Endodermal cell (in vitro differentiated cells): ENCODE measurements around the gene CNNM1. TPM values are rescaled to one million over a fixed set of nuclear protein-coding genes. Genes with fewer than 3 reads are reported as not detected.

Experiments used
- DNase-seq: peaks from one replicate; pipeline ENCODE4 v3.0.0-alpha.2; 2017
- H3K27ac ChIP-seq: 2 replicates; pipeline ENCODE4 v1.5.1; 2013; ENCODE audit warnings: mild to moderate bottlenecking, low read depth, low read length, moderate library complexity
- H3K27me3 ChIP-seq: 2 replicates; pipeline ENCODE4 v1.6.1; 2013; ENCODE audit warnings: mild to moderate bottlenecking, low read length, moderate library complexity; ENCODE audit not compliant: insufficient read depth, control insufficient read depth, poor library complexity, severe bottlenecking
- H3K36me3 ChIP-seq: 2 replicates; pipeline ENCODE4 v1.7.0; 2013; ENCODE audit warnings: mild to moderate bottlenecking, low read length, moderate library complexity; ENCODE audit not compliant: control insufficient read depth, insufficient read depth
- H3K4me1 ChIP-seq: one replicate; pipeline ENCODE4 v1.7.0; 2013; ENCODE audit warnings: low read length; ENCODE audit not compliant: control insufficient read depth, insufficient read depth
- H3K4me3 ChIP-seq: 2 replicates; pipeline ENCODE4 v1.5.1; 2013; ENCODE audit warnings: mild to moderate bottlenecking, low read length, moderate library complexity
- H3K9ac ChIP-seq: 2 replicates; pipeline ENCODE4 v1.6.1; 2013; ENCODE audit warnings: mild to moderate bottlenecking, low read length, moderate library complexity; ENCODE audit not compliant: poor library complexity, severe bottlenecking; ENCODE audit errors: extremely low read depth
- H3K9me3 ChIP-seq: 2 replicates; pipeline ENCODE4 v1.6.1; 2013; ENCODE audit warnings: mild to moderate bottlenecking, low read length, moderate library complexity; ENCODE audit not compliant: control insufficient read depth
- H3K27ac Mint-ChIP-seq: 2 replicates; pipeline ENCODE4 v1.8.0; 2020; ENCODE audit warnings: mixed read lengths
- H3K27me3 Mint-ChIP-seq: 2 replicates; pipeline ENCODE4 v1.8.0; 2021; ENCODE audit warnings: mild to moderate bottlenecking, mixed read lengths; ENCODE audit not compliant: insufficient read depth
- H3K36me3 Mint-ChIP-seq: 2 replicates; pipeline ENCODE4 v1.8.0; 2020; ENCODE audit warnings: low read depth, mixed read lengths
- H3K4me1 Mint-ChIP-seq: 2 replicates; pipeline ENCODE4 v1.8.0; 2020; ENCODE audit warnings: mixed read lengths
- H3K4me3 Mint-ChIP-seq: 2 replicates; pipeline ENCODE4 v1.8.0; 2020; ENCODE audit warnings: mild to moderate bottlenecking, moderate library complexity, mixed read lengths
- H3K9me3 Mint-ChIP-seq: 2 replicates; pipeline ENCODE4 v1.8.0; 2020; ENCODE audit warnings: mild to moderate bottlenecking, mixed read lengths
- CTCF ChIP-seq: fragments of 200-600 bp; sonication (generic); conservative IDR thresholded peaks from 2 replicates; pipeline ENCODE4 v1.5.0; 2021; ENCODE audit warnings: antibody characterized with exemption, mild to moderate bottlenecking
- WGBS, 2 experiments: methylation state at CpG; one replicate each; pipeline versions ENCODE4 v1.1.5 to v1.1.7; 2013; ENCODE audit warnings: missing lambda C conversion rate in 2 of 2, mixed read lengths in 1 of 2; ENCODE audit not compliant: insufficient coverage in 1 of 2, insufficient read length in 1 of 2; 5-methylcytosine and 5-hydroxymethylcytosine counted together
- total RNA-seq, 2 donors: library from RNA; stranded (reverse); fragmentation: NEBNext Ultra II Directional in 1 of 2; extraction: Animal tissue kit (Norgen Biotek cat#: 25700) in 1 of 2; gene quantifications; 2 replicates in 1 of 2; 3 replicates in 1 of 2; pipeline ENCODE4 v1.2.1, GENCODE V29; 2021

Gene CNNM1
- total RNA-seq, 2 donors from 2014 or later = 2.8 to 3.8 TPM

GRCh38 chr10:99339563-99340047, 10.4 kb downstream of the CNNM1 start:
- Mint-ChIP-seq H3K9me3 (peaks cover 9% of the 10 kb centered on the region), H3K4me1 (peaks cover 20% of the 10 kb centered on the region), H3K27me3 (peaks cover 4% of the 10 kb centered on the region), H3K36me3 (peaks cover 12% of the 10 kb centered on the region), H3K4me3 (no peak overlapping the region), H3K27ac (no peak overlapping the region)
- peaks cover 6% of the 10 kb centered on the region for H3K4me1 ChIP-seq
- H3K9me3 ChIP-seq = peaks cover 12% of the 10 kb centered on the region
- H3K4me3 ChIP-seq = peak overlapping the region; percentile 33
- no peak overlapping the region for H3K9ac ChIP-seq
- H3K36me3 ChIP-seq = peaks cover 27% of the 10 kb centered on the region
- DNase-seq = no peak
- H3K27ac ChIP-seq = no peak overlapping the region
- TF ChIP-seq CTCF = no peak
- WGBS, 2 experiments = 95 to 100% methylated on average over 1 to 2 of the region's 3 CpGs
- H3K27me3 ChIP-seq = no peaks in the 10 kb centered on the region

- Histone ChIP-seq H3K4me3 (no peak overlapping the region), H3K36me3 (peaks cover 26% of the 10 kb centered on the region), H3K9me3 (peaks cover 12% of the 10 kb centered on the region), H3K4me1 (peaks cover 9% of the 10 kb centered on the region), H3K27me3 (no peaks in the 10 kb centered on the region), H3K9ac (no peak overlapping the region), H3K27ac (no peak overlapping the region)
- no peak for DNase-seq
- Mint-ChIP-seq H3K9me3 (peaks cover 9% of the 10 kb centered on the region), H3K36me3 (peaks cover 9% of the 10 kb centered on the region), H3K27ac (no peak overlapping the region), H3K4me1 (peaks cover 29% of the 10 kb centered on the region), H3K4me3 (no peak overlapping the region), H3K27me3 (no peaks in the 10 kb centered on the region)
- WGBS, 2 experiments = 100% methylated on average over 1 to 3 of the region's 3 CpGs
- TF ChIP-seq CTCF = no peak
Observed at GRCh38 chr10:99340650-99341049, 11.5 kb downstream of the CNNM1 start.

GRCh38 chr10:99341248-99341647, 12.1 kb downstream of the CNNM1 start:
- no peak for TF ChIP-seq CTCF
- no peaks in the 10 kb centered on the region for H3K27me3 Mint-ChIP-seq
- DNase-seq = no peak

More at GRCh38 chr10:99341248-99341647, 12.1 kb downstream of the CNNM1 start:
- 81 to 88% methylated on average over 3 of the region's 3 CpGs for WGBS, 2 experiments
- H3K4me1 Mint-ChIP-seq = peaks cover 29% of the 10 kb centered on the region
- Histone ChIP-seq H3K36me3 (peaks cover 21% of the 10 kb centered on the region), H3K27me3 (no peaks in the 10 kb centered on the region), H3K4me3 (no peak overlapping the region), H3K4me1 (peaks cover 9% of the 10 kb centered on the region), H3K9ac (no peak overlapping the region), H3K27ac (no peak overlapping the region), H3K9me3 (peaks cover 12% of the 10 kb centered on the region)
- no peak overlapping the region for H3K27ac Mint-ChIP-seq
- peaks cover 9% of the 10 kb centered on the region for H3K9me3 Mint-ChIP-seq
- H3K36me3 Mint-ChIP-seq = peaks cover 9% of the 10 kb centered on the region
- no peak overlapping the region for H3K4me3 Mint-ChIP-seq
